Dermis lymphatic vessel endothelial cell (primary cell): ENCODE measurements around the gene HGFAC. TPM values are rescaled to one million over a fixed set of nuclear protein-coding genes. Genes with fewer than 3 reads are reported as not detected.

Source experiments
- total RNA-seq: library from RNA; depleted of rRNA; stranded (reverse); fragments of >200 nt; gene quantifications from 2 replicates; pipeline ENCODE4 v1.2.1, GENCODE V29; 2014

The HGFAC gene
- under 0.01 TPM in 1 of 2 replicates, not detected in the other for total RNA-seq

GRCh38 chr4:3441501-3442459, at the start of gene HGFAC:
Gene HGFAC, plus strand, starts transcription at chr4:3441968. Its CDS starts 34 bp downstream, at chr4:3442002.

GRCh38 chr4:3462790-3463415, 21.1 kb downstream of the HGFAC start, which contains the start of gene DOK7:
Gene DOK7, plus strand, starts transcription at chr4:3463306. Its CDS starts 70 bp downstream, at chr4:3463376.

Other genes with a start within 250 kb of the HGFAC start
- gene MSANTD1, start 192.8 kb upstream of the HGFAC start, total RNA-seq, result 0.09 and 0.11 TPM in 2 replicates
- gene RGS12, start 148.9 kb upstream of the HGFAC start, total RNA-seq, result 36.5 and 39.3 TPM in 2 replicates
- 0.11 TPM in 1 of 2 replicates, not detected in the other for gene DOK7, start 21.3 kb downstream of the HGFAC start, total RNA-seq
- gene LRPAP1, start 90.5 kb downstream of the HGFAC start, total RNA-seq, result 70.6 and 94.2 TPM in 2 replicates